PC-9 (cell line): ENCODE results near the gene USP21.

Source experiments
- EZH2 ChIP-seq: fragments of 200-600 bp; sonication (generic); IDR thresholded peaks from 2 replicates; pipeline ENCODE4 v1.8.0; 2017; ENCODE audit warnings: antibody characterized with exemption, low read depth
- TF ChIP-seq, protein P1 (sequence below): fragments of 200-600 bp; sonication (generic); conservative IDR thresholded peaks from 2 replicates; pipeline ENCODE4 v1.6.1; 2017; ENCODE audit warnings: mixed run types, antibody characterized with exemption, mild to moderate bottlenecking, moderate library complexity

DNA sequence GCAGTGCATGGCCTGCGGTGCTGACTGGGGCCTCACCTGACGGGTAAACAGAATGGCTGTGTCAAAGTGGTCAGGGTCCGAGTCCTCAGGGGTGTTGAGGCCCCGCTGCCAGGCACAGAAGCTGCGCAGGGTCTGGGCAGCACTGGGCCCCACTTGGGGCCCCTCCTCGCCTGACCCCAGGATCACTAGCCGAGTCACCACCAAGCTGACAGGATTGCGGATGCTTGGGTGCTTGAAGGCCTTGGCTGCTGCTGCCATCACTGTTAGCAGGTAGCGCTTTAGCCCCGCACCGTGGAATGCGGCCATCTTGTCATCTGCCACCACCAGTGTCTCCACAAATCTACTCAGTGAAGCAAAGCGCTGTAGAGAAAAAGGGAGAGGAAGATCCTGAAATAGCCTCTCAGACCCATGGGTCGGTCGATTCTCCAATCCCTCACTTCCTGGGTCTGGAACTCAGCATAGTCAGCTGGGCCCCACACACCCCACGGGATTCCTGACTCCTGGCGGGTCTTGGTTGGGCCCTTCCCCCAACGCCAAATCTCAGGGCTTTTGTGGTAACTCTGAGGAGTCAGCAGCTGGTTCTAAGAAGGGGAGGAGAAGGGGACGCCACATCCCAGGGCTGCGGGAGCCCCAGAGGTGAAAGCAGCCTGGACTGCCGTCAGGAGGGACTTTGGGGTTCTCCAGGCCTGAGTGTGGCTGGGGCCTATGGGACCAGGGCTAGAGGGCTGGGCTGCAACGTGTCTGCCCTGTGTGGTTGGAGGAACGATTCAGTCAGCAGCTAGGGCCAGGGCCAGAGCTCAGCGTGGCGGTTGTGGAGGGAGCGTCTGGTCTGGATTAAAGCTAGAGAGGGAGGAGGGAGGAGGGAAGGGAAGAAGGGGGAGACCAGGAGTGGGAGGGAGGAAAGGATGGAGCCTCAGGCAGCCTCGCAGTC is 37.5 kb downstream of the USP21 start:
- TF ChIP-seq, protein P1, sequence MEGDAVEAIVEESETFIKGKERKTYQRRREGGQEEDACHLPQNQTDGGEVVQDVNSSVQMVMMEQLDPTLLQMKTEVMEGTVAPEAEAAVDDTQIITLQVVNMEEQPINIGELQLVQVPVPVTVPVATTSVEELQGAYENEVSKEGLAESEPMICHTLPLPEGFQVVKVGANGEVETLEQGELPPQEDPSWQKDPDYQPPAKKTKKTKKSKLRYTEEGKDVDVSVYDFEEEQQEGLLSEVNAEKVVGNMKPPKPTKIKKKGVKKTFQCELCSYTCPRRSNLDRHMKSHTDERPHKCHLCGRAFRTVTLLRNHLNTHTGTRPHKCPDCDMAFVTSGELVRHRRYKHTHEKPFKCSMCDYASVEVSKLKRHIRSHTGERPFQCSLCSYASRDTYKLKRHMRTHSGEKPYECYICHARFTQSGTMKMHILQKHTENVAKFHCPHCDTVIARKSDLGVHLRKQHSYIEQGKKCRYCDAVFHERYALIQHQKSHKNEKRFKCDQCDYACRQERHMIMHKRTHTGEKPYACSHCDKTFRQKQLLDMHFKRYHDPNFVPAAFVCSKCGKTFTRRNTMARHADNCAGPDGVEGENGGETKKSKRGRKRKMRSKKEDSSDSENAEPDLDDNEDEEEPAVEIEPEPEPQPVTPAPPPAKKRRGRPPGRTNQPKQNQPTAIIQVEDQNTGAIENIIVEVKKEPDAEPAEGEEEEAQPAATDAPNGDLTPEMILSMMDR, result no peak
- TF ChIP-seq EZH2, result no peak
